ENCODE results near the gene MDFIC. TPM values are rescaled to one million over a fixed set of nuclear protein-coding genes. Genes with fewer than 3 reads are reported as not detected.

The MDFIC gene
- total RNA-seq, 2 donors from 2014 or later = 8.5 to 9.1 TPM

- Histone ChIP-seq H3K36me3 (no peaks in the 10 kb centered on the region), H3K4me3 (no peak overlapping the region), H3K4me1 (no peaks in the 10 kb centered on the region), H3K27ac (peak overlapping the region; percentile 31), H3K27me3 (no peaks in the 10 kb centered on the region), H3K9ac (ENCODE audit: low read depth in 2 of 2, low read length in 2 of 2) (no peak overlapping the region), H3K9me3 (no peaks in the 10 kb centered on the region)
- intact Hi-C loops (cut with DNase I) = no loop called here
- TF ChIP-seq, protein P1, sequence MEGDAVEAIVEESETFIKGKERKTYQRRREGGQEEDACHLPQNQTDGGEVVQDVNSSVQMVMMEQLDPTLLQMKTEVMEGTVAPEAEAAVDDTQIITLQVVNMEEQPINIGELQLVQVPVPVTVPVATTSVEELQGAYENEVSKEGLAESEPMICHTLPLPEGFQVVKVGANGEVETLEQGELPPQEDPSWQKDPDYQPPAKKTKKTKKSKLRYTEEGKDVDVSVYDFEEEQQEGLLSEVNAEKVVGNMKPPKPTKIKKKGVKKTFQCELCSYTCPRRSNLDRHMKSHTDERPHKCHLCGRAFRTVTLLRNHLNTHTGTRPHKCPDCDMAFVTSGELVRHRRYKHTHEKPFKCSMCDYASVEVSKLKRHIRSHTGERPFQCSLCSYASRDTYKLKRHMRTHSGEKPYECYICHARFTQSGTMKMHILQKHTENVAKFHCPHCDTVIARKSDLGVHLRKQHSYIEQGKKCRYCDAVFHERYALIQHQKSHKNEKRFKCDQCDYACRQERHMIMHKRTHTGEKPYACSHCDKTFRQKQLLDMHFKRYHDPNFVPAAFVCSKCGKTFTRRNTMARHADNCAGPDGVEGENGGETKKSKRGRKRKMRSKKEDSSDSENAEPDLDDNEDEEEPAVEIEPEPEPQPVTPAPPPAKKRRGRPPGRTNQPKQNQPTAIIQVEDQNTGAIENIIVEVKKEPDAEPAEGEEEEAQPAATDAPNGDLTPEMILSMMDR (IDR thresholded peaks at IDR 0.05) = no peak
- no peak for DNase-seq
These were observed 9.7 kb downstream of the MDFIC start for GRCh38 chr7:114931656-114932011.

GRCh38 chr7:114932991-114933390 is 11.1 kb downstream of the MDFIC start:
- intact Hi-C loops (cut with DNase I) = no loop called here
- Histone ChIP-seq H3K9ac (ENCODE audit: low read depth in 2 of 2, low read length in 2 of 2) (no peak overlapping the region), H3K4me1 (no peaks in the 10 kb centered on the region), H3K9me3 (no peaks in the 10 kb centered on the region), H3K36me3 (no peaks in the 10 kb centered on the region), H3K27ac (no peak overlapping the region), H3K4me3 (no peak overlapping the region), H3K27me3 (no peaks in the 10 kb centered on the region)
- no peak for DNase-seq
- TF ChIP-seq, protein P1 (IDR thresholded peaks at IDR 0.05) = no peak

GRCh38 chr7:114933658-114934057 is 11.8 kb downstream of the MDFIC start:
- no peak for DNase-seq
- Histone ChIP-seq H3K27ac (no peak overlapping the region), H3K36me3 (no peaks in the 10 kb centered on the region), H3K9ac (ENCODE audit: low read depth in 2 of 2, low read length in 2 of 2) (no peak overlapping the region), H3K4me1 (no peaks in the 10 kb centered on the region), H3K27me3 (no peaks in the 10 kb centered on the region), H3K4me3 (no peak overlapping the region), H3K9me3 (no peaks in the 10 kb centered on the region)
- intact Hi-C loops (cut with DNase I) = no loop called here
- TF ChIP-seq, protein P1 (IDR thresholded peaks at IDR 0.05) = no peak

GRCh38 chr7:114934086-114934485 is 12.2 kb downstream of the MDFIC start:
- Histone ChIP-seq H3K27me3 (no peaks in the 10 kb centered on the region), H3K4me3 (no peak overlapping the region), H3K9me3 (no peaks in the 10 kb centered on the region), H3K4me1 (no peaks in the 10 kb centered on the region), H3K27ac (no peak overlapping the region), H3K9ac (ENCODE audit: low read depth in 2 of 2, low read length in 2 of 2) (no peak overlapping the region), H3K36me3 (no peaks in the 10 kb centered on the region)
- TF ChIP-seq, protein P1 (IDR thresholded peaks at IDR 0.05) = no peak
- no peak for DNase-seq
- intact Hi-C loops (cut with DNase I) = no loop called here

- no peak for DNase-seq
- H3K4me1 ChIP-seq = no peaks in the 10 kb centered on the region
- H3K36me3 ChIP-seq = no peaks in the 10 kb centered on the region
- no peaks in the 10 kb centered on the region for H3K9me3 ChIP-seq
- H3K9ac ChIP-seq (ENCODE audit: low read depth in 2 of 2, low read length in 2 of 2) = no peak overlapping the region
- H3K27ac ChIP-seq = no peak overlapping the region
- no peak overlapping the region for H3K4me3 ChIP-seq
- no peaks in the 10 kb centered on the region for H3K27me3 ChIP-seq
- intact Hi-C loops (cut with DNase I) = no loop called here
- TF ChIP-seq, protein P1 (IDR thresholded peaks at IDR 0.05) = no peak
These were observed 12.8 kb downstream of the MDFIC start for GRCh38 chr7:114934713-114935112.

DNA sequence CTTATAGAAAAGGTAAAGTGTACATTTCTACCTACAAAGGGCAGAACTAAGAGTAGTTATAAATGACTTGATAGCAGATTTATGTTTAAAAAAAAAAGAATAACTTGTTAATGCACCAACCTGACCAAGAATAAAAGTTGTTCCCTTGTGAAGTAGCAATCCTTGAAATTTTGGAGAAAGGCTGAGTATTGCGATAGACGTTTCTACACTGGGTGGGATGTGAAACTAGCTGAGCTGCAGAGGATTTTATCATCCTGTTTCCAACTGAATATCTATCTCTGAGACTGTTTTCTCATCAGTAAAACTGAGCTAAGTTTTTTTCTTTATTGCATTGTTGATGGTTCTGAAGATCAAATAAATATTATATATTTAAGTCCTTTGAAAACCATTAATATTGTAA is 14.6 kb downstream of the MDFIC start:
- Histone ChIP-seq H3K4me1 (no peaks in the 10 kb centered on the region), H3K4me3 (no peak overlapping the region), H3K9me3 (no peaks in the 10 kb centered on the region), H3K9ac (ENCODE audit: low read depth in 2 of 2, low read length in 2 of 2) (no peak overlapping the region), H3K27me3 (no peaks in the 10 kb centered on the region), H3K36me3 (no peaks in the 10 kb centered on the region), H3K27ac (no peak overlapping the region)
- DNase-seq = no peak
- intact Hi-C loops (cut with DNase I) = no loop called here
- TF ChIP-seq, protein P1 (IDR thresholded peaks at IDR 0.05) = no peak

Data from colonic mucosa (tissue), 4 donors.